Measurements from ENCODE around the gene FOSL1. TPM values are rescaled to one million over a fixed set of nuclear protein-coding genes. Genes with fewer than 3 reads are reported as not detected.

The FOSL1 gene
- total RNA-seq, 3 donors from 2014 or later (not counting 1 experiment from before 2014, with no cell fraction given), result 3.4 to 9.0 (median 6.8) TPM

- Mint-ChIP-seq H3K27ac (no peak overlapping the region), H3K27me3 (ENCODE audit: low read depth in 2 of 2) (no peaks in the 10 kb centered on the region), H3K4me1 (peaks cover 20 to 39% of the 10 kb centered on the region in 2 donors), H3K9me3 (no peaks in the 10 kb centered on the region), H3K36me3 (no peaks in the 10 kb centered on the region), H3K4me3 (no peak overlapping the region)
- no peak for DNase-seq
- H3K4me1 ChIP-seq (ENCODE audit: control insufficient read depth, insufficient read depth, low read length), result peaks cover 21% of the 10 kb centered on the region
- H3K27ac ChIP-seq (ENCODE audit: low read length), result no peak overlapping the region
- 95% methylated on average over 18 of the region's 18 CpGs for WGBS (ENCODE audit: insufficient coverage)
- ATAC-seq, result no peak
- intact Hi-C loops (cut with micrococcal nuclease), result no loop called here
- H3K9me3 ChIP-seq (ENCODE audit: control insufficient read depth, insufficient read depth, low read length), result no peaks in the 10 kb centered on the region
- H3K27me3 ChIP-seq (ENCODE audit: control insufficient read depth, insufficient read depth, low read length), result no peaks in the 10 kb centered on the region
- no peak overlapping the region for H3K4me3 ChIP-seq (ENCODE audit: low read length)
- H3K36me3 ChIP-seq (ENCODE audit: control insufficient read depth, insufficient read depth, low read length), result peaks cover 47% of the 10 kb centered on the region
- TF ChIP-seq CTCF (IDR thresholded peaks at IDR 0.05), result no peak
Measured at GRCh38 chr11:65864706-65865471, 35.3 kb downstream of the FOSL1 start.

- peaks cover 21 to 41% of the 10 kb centered on the region in 2 donors for H3K4me1 Mint-ChIP-seq
- intact Hi-C loops (cut with micrococcal nuclease), result no loop called here
- H3K27me3 Mint-ChIP-seq (ENCODE audit: low read depth in 2 of 2), result no peaks in the 10 kb centered on the region
- no peak for TF ChIP-seq CTCF (IDR thresholded peaks at IDR 0.05)
- no peak overlapping the region for H3K4me3 Mint-ChIP-seq
- DNase-seq, result no peak
- Histone ChIP-seq H3K36me3 (ENCODE audit: control insufficient read depth, insufficient read depth, low read length) (peaks cover 47% of the 10 kb centered on the region), H3K4me3 (ENCODE audit: low read length) (no peak overlapping the region), H3K9me3 (ENCODE audit: control insufficient read depth, insufficient read depth, low read length) (no peaks in the 10 kb centered on the region), H3K4me1 (ENCODE audit: control insufficient read depth, insufficient read depth, low read length) (peaks cover 25% of the 10 kb centered on the region), H3K27me3 (ENCODE audit: control insufficient read depth, insufficient read depth, low read length) (no peaks in the 10 kb centered on the region), H3K27ac (ENCODE audit: low read length) (no peak overlapping the region)
- no peaks in the 10 kb centered on the region for H3K36me3 Mint-ChIP-seq
- 92% methylated on average over 12 of the region's 12 CpGs for WGBS (ENCODE audit: insufficient coverage)
- H3K27ac Mint-ChIP-seq, result no peak overlapping the region
- no peak for ATAC-seq
- no peaks in the 10 kb centered on the region for H3K9me3 Mint-ChIP-seq
Measured at GRCh38 chr11:65863889-65864705, 36.1 kb downstream of the FOSL1 start.

- TF ChIP-seq CTCF (IDR thresholded peaks at IDR 0.05), result no peak
- H3K4me3 ChIP-seq (ENCODE audit: low read length), result no peak overlapping the region
- 97% methylated on average over 20 of the region's 24 CpGs for WGBS (ENCODE audit: insufficient coverage)
- Mint-ChIP-seq H3K27ac (peak overlapping the region in 1 of 2 donors; percentile 51), H3K36me3 (no peaks in the 10 kb centered on the region), H3K27me3 (ENCODE audit: low read depth in 2 of 2) (no peaks in the 10 kb centered on the region), H3K4me1 (peaks cover 29 to 50% of the 10 kb centered on the region in 2 donors), H3K9me3 (no peaks in the 10 kb centered on the region), H3K4me3 (no peak overlapping the region)
- peaks cover 29% of the 10 kb centered on the region for H3K4me1 ChIP-seq (ENCODE audit: control insufficient read depth, insufficient read depth, low read length)
- H3K36me3 ChIP-seq (ENCODE audit: control insufficient read depth, insufficient read depth, low read length), result peaks cover 47% of the 10 kb centered on the region
- H3K27ac ChIP-seq (ENCODE audit: low read length), result no peak overlapping the region
- intact Hi-C loops (cut with micrococcal nuclease), result no loop called here
- ATAC-seq, result no peak
- H3K9me3 ChIP-seq (ENCODE audit: control insufficient read depth, insufficient read depth, low read length), result no peaks in the 10 kb centered on the region
- no peaks in the 10 kb centered on the region for H3K27me3 ChIP-seq (ENCODE audit: control insufficient read depth, insufficient read depth, low read length)
- no peak for DNase-seq
Measured at GRCh38 chr11:65862941-65863888, 37.0 kb downstream of the FOSL1 start.
